Activated CD8-positive, alpha-beta memory T cell treated with anti-CD3 and anti-CD28 coated beads, Interleukin-2, amount 50 U/mL, for 24 hours (primary cell): Measurements from ENCODE around the gene FASTKD2.
"Not testable (repeated sequence)": the region's sequence is repeated elsewhere in the genome, so short reads cannot be mapped to it uniquely, and the experiment has no call there.

Experiments
- DNase-seq: peaks from one replicate; pipeline ENCODE4 v3.0.0-alpha.2; 2020; ENCODE audit errors: extremely low read depth

FASTKD2 gene

GRCh38 chr2:206790311-206790935 lies 25.0 kb downstream of the FASTKD2 start:
- no peak for DNase-seq

DNA sequence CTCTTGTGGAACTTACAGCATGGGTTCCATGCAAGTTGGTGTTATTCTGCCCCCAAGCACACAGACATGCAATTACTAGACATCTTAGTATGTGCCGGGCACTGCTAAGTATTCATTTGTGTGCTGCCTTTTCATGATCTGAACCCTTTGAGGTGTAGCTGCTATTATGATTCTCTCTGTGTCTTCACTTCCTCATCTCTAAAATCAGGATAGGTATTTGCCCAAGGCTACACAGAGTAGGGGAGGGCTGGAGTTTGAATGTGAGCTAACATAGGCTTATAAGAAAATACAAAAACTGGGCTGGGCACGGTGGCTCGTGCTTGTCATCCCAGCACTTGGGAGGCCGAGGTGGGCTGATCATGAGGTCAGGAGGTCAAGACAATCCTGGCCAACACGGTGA lies 27.2 kb downstream of the FASTKD2 start:
- no peak for DNase-seq

- no peak for DNase-seq
Observed at GRCh38 chr2:206797376-206797775, 32.0 kb downstream of the FASTKD2 start.

DNA sequence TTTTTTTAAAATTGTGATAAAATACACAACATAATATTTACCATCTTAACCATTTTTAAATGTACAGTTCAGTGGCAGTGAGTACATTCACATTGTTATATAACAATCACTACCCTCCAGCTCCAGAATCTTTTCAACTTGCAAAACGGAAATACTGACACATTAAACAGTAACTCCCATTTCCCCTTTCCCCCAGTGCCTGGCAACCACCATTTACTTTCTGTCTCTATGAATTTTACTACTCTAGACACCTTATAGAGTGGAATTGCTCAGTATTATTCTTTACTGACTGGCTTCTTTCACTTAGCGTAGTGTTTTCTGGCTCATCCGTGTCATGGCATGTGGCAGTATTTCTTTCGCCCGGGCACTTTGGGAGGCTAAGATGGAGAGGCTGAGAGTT lies 32.6 kb downstream of the FASTKD2 start:
- no peak for DNase-seq

DNA sequence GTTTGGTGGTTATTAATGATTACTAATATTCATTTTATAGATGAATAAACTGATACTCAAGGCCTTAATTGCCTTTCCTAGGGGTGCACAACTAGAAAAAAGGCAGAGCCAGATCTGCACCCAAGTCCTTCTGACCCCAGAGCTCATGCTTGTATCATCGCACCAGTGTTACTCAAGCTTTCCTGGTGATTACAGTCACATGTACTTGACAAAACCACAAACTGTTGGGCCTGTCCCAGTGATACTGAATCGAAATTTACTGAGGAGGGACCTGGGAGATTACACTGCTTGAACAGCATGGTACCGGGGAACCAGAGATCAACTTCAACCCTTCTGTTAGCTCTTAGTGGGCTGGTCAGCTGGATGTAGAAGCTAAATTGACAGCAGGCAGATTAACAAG lies 33.7 kb downstream of the FASTKD2 start:
- no peak for DNase-seq

DNA sequence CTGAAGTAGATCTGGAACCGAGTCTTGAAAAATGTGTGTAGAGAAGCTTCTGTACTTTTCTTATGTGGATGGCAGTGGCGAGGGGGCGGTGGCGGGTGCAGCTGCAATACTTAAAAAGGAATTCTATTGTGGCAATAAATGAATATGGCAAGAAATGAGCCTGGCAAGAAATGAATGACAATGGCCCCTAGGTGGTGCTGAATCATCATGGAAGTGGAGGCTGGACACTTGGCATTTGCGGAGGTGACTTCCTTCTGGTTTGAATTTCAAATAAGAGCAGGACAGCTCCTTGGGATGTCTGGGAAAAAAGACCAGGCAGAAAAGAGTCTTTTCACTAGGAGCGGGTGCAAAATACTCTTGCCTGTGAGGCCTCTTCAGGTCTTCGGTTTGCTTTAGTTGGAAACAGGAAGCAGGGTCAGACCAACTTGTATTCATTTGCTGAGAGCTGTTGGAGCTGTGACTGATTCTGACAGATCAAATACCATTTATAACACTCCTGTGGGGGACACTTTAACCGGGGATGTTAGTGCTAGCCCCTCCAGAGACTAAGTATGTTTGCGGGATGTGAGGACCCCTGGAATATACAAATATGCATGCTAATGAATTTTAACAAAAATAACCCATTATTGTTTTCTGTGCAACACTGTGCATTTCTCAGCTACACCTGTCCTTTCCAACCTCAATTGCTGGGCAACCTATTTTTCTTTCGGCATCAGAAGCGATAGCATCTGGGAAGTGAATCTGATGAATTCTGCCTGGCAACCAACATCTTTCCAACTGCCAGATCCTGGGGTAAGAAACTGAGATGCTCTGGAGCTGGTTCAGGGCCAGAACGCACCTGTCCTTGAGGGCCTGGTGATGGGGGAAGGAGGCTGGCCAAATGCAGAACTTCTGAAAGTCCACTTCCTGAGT lies 35.4 kb downstream of the FASTKD2 start:
- DNase-seq: no peak

DNA sequence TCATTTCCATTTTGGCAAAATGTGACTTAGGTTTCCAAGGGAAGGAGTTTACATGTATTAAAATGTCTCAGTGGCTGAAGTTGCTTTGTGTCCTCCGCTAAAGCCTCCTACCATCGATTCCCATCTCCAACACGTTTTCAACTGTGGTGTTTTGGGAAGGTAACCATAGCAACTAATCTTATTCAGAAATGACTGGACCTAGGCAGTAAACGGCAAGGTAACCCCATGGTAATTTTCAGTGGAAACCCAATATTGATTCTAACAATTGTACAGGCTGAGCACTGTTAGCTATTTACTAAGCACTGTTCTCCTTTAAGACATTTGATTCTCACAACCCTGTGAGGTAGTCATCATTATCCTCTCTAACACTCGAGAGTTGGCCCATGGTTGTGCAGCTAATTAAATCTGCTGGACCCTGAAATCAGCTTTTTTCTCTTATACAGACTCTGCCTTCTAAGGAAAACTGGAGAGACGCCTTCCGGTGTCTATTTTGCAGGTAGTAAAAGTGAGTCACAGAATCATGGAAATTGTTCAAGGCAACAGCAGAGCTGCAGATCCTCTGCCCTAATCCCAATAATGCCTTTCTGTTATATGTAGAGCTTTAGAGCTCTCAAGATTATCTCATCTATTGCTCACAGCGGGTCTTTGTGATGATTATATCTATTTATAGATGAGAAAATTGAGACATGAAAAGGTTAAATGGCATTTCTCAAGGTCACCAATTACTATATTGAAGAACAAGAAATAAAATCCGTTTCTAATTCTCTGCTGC lies 36.2 kb downstream of the FASTKD2 start:
- DNase-seq: no peak

DNA sequence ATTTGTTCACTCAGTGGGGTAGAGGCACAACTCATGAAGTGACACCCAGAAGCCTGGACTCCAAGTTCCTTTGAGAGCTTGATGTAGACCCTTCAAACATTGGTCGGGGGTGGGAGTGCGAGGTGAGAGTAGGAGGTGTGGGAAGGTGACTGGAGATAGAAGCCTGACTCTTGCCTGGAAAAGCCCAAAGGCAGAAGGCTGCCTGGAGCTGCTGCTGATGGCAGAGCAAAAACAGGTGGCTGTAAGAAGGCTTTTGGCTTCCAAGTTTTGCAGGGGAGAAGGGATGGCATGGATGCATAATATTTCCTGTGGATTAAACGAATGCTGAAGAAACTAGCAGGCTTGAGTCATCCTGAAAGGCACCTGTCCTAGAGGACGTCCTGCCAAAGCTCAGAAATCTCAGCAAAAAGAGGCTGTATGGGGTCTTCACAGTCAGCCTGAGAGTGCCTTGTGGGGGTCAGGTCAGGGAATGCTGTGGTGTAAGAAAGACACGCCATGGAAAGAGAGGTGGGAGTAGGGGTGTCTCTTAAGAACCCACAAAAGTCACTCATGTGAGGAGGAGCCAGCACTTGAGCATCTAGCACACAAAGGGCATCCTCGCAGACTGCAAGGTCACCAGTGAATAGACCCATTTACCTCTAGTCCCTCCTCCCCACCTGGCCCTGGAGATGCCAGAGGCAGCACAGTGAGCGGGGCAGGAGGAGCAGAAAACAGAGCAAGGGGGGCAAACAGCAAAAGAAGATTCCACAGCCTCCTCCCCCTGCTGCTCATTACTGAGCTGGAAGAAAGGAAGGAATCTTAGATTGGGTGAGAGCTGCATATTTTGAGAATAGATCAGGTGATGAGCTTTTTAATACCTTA lies 37.5 kb downstream of the FASTKD2 start:
- DNase-seq: no peak

DNA sequence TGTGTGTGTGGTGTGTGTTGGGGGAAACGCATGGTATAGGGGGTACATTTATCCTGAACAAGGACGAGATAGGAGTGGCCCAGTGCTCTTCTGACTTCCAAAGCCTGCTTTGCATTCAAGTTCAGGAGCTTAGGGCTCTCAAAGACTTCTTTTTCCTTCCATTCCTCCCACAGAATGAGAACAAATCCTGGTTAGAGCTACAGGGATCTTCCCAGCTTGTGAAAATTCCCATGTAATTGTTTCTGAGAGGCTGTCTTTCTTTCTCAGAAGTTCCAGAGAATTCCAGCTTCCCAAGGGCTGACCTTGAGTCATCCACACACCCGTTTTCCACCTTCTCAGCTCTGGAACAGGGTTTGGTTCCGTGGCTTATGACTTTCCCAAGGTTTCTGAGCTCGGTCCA lies 38.9 kb downstream of the FASTKD2 start:
- DNase-seq: no peak

DNA sequence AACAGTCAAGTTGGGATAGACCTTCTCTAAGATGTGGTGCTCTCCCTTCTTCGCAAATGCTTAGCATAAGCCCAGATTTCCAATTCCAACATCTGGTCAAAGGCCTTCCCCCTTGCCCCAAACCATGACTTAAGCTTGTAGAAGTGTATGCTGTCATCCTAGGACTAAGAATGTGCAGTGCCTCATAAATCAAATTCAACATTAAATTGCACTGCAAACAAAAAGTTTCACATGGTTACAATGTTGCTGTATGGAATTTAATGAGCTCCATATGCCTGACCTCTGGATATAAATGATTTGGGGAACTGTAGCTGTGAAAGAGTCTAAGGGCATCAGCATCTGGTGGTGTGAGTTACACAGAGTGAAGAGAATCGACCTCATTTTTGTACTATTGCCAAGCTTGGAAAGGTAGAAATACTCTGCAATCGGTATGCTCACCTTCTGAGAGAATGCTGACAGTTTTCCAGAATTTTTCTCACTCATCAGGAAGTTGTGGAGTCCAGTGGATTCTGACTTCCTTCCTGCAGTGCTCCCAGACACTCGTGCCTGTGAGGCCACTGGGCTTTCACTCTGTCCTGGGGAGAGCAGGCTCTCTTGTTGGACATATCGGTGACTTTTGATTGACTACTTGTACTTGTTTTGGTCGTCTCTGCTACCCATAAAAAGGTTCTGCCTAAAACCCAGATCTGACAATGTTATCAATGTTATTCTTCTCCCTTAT lies 40.6 kb downstream of the FASTKD2 start:
- DNase-seq: no peak

GRCh38 chr2:206807624-206808023 lies 42.2 kb downstream of the FASTKD2 start:
- DNase-seq: not testable (repeated sequence)

DNA sequence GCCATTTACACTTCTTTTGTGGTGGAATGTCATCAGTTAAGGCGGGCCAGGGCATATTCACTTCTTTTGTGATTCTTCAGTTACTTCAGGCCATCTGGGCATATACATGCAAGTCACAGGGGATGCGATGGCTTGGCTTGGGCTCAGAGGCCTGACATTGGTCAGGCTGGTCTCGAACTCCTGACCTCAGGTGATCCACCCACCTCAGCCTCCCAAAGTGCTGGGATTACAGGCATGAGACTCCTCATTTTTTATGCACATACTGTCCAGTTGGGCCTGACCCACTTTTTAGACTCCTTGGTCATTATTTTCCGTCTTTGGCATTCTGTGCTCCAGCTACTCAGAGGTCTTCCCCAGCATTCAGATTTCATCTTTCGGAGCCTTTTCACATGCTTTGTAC lies 47.1 kb downstream of the FASTKD2 start:
- not testable (repeated sequence) for DNase-seq

- no peak for DNase-seq
Observed at GRCh38 chr2:206814498-206814897, 49.1 kb downstream of the FASTKD2 start.

DNA sequence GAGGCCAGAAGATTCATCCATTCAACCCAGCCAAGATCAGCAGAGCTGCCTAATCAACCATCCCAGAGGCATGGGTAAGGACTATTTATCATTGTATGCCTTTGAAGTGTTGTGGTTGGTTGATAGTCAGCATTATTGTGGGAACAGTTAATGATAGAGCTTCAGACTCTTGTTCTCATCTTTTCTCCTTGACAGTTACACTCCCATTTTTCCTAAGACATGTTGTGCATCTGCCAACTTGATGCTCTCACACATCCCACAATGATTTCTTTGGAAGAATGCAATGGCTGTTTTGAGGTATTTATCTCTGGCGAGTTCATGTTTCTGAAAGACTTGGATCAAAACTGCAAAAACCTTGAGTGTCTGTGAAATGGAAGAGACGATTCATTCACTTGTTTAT lies 55.4 kb downstream of the FASTKD2 start:
- no peak for DNase-seq

GRCh38 chr2:206823178-206823577 lies 57.8 kb downstream of the FASTKD2 start:
- no peak for DNase-seq

- DNase-seq: no peak
Observed at GRCh38 chr2:206824087-206824618, 58.7 kb downstream of the FASTKD2 start.

GRCh38 chr2:206824993-206825392 lies 59.6 kb downstream of the FASTKD2 start:
- no peak for DNase-seq

GRCh38 chr2:206831442-206831995 lies 66.1 kb downstream of the FASTKD2 start:
- DNase-seq: no peak

- DNase-seq: no peak
Observed at GRCh38 chr2:206832873-206833272, 67.5 kb downstream of the FASTKD2 start.

DNA sequence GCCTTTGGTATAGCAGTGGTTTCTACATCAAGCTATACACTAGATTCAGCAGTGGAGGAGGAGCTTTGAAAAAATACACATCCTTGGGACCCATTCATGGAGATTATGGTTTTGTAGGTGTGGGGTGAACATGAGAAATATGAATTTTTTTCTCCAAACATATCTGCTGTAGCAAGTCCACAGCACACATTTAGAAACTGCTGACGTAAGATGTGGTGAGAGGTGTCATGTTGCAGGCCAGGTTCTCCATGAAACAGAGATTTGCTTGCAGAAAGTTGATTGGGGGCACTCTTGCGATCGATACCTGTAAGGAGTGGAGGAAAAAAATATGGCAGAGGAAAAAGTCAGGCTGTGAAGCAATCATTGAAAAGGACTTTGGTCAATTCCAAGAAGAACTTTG lies 67.9 kb downstream of the FASTKD2 start:
- no peak for DNase-seq
